PC-3 (cell line): ENCODE results near the gene ST8SIA4. TPM values are rescaled to one million over a fixed set of nuclear protein-coding genes. Genes with fewer than 3 reads are reported as not detected.

ENCODE experiments used
- ATAC-seq: fragments of 200-7000 bp; cut with Tn5 transposase; 2 replicates; pipeline ENCODE4 v1.9.1; 2020; ENCODE audit warnings: mild to moderate bottlenecking, moderate library complexity
- BruUV-seq: library from RNA; stranded (reverse); fragments of 400-500 nt; replicated peaks from 2 replicates; lab custom pipeline; 2021; lab: Mats Ljungman, UMichigan
- CTCF ChIA-PET: fragments of 300-600 bp; sonication (Branson Sonifier 250); formaldehyde crosslinking; loops from one replicate; lab custom pipeline; 2022; ENCODE audit warnings: antibody characterized with exemption; lab: Charles Lee
- POLR2A ChIA-PET: fragments of 300-600 bp; sonication (Branson Sonifier 250); formaldehyde crosslinking; loops from one replicate; lab custom pipeline; 2022; ENCODE audit warnings: antibody characterized with exemption; ENCODE audit not compliant: unreplicated experiment; lab: Charles Lee
- DNase-seq: peaks from one replicate; pipeline ENCODE4 v3.0.0-alpha.2; 2015
- H2AFZ ChIP-seq: fragments of 300-600 bp; sonication (generic); 2 replicates; pipeline ENCODE4 v1.6.0; 2016; ENCODE audit warnings: antibody characterized with exemption, low read length
- H3F3A ChIP-seq: fragments of 300-600 bp; sonication (generic); one replicate; pipeline ENCODE4 v1.6.0; 2017; ENCODE audit warnings: antibody characterized with exemption, low read length, control low read depth, mild to moderate bottlenecking; ENCODE audit not compliant: unreplicated experiment
- H3K27ac ChIP-seq: fragments of 300-600 bp; sonication (generic); 2 replicates; pipeline ENCODE4 v1.5.1; 2016; ENCODE audit warnings: mild to moderate bottlenecking, low read length
- H3K27me3 ChIP-seq: fragments of 300-600 bp; sonication (generic); 2 replicates; pipeline ENCODE4 v1.6.1; 2016; ENCODE audit warnings: low read length, mixed read lengths
- H3K36me3 ChIP-seq: fragments of 300-600 bp; sonication (generic); 2 replicates; pipeline ENCODE4 v1.6.1; 2016; ENCODE audit warnings: low read depth, mixed run types, low read length, mixed read lengths
- H3K4me1 ChIP-seq: fragments of 300-600 bp; sonication (generic); 2 replicates; pipeline ENCODE4 v1.5.1; 2016; ENCODE audit warnings: low read length; ENCODE audit not compliant: insufficient read depth
- H3K4me2 ChIP-seq: fragments of 300-600 bp; sonication (generic); 2 replicates; pipeline ENCODE4 v1.6.0; 2016; ENCODE audit warnings: low read length
- H3K4me3 ChIP-seq: fragments of 300-600 bp; sonication (generic); 2 replicates; pipeline ENCODE4 v1.5.1; 2016; ENCODE audit warnings: mild to moderate bottlenecking, low read length, mixed read lengths
- H3K79me2 ChIP-seq: fragments of 300-600 bp; sonication (generic); 2 replicates; pipeline ENCODE4 v1.6.1; 2017; ENCODE audit warnings: low read length, mixed read lengths
- H3K9ac ChIP-seq: fragments of 300-600 bp; sonication (generic); 2 replicates; pipeline ENCODE4 v1.6.0; 2016; ENCODE audit warnings: mild to moderate bottlenecking, low read length
- H3K9me2 ChIP-seq: fragments of 300-600 bp; sonication (generic); replicated peaks from 2 replicates; pipeline ENCODE4 v1.6.1; 2016; ENCODE audit warnings: mixed run types, low read length, mixed read lengths
- H3K9me3 ChIP-seq: fragments of 300-600 bp; sonication (generic); 2 replicates; pipeline ENCODE4 v1.6.1; 2016; ENCODE audit warnings: low read length, mixed read lengths
- H4K20me1 ChIP-seq: fragments of 300-600 bp; sonication (generic); 2 replicates; pipeline ENCODE4 v1.6.1; 2016; ENCODE audit warnings: low read length, mixed read lengths
- CTCF ChIP-seq: fragments of 300-600 bp; sonication (generic); conservative IDR thresholded peaks from 2 replicates; pipeline ENCODE4 v1.5.1; 2017; ENCODE audit warnings: antibody characterized with exemption, low read depth, mild to moderate bottlenecking, low read length
- EZH2 ChIP-seq: fragments of 300-600 bp; sonication (generic); IDR thresholded peaks from one replicate; pipeline ENCODE4 v1.6.1; 2017; ENCODE audit warnings: antibody characterized with exemption, mild to moderate bottlenecking, low read length; ENCODE audit not compliant: unreplicated experiment
- EZH2phosphoT487 ChIP-seq: fragments of 300-600 bp; sonication (generic); IDR thresholded peaks from 2 replicates; pipeline ENCODE4 v1.6.1; 2018; ENCODE audit warnings: mild to moderate bottlenecking, antibody characterized with exemption, low read length, borderline replicate concordance
- intact Hi-C: fragments of 100-400 bp; cut with micrococcal nuclease; formaldehyde crosslinking; loops from 2 replicates; pipeline ENCODE4 v1.9.0; 2023
- total RNA-seq: library from RNA; depleted of rRNA; stranded (reverse); fragments of >200 nt; gene quantifications from 2 replicates; pipeline ENCODE4 v1.2.3, GENCODE V29; 2014

ST8SIA4 gene
- total RNA-seq, 1 experiment from 2014 or later: 0.91 TPM

DNA sequence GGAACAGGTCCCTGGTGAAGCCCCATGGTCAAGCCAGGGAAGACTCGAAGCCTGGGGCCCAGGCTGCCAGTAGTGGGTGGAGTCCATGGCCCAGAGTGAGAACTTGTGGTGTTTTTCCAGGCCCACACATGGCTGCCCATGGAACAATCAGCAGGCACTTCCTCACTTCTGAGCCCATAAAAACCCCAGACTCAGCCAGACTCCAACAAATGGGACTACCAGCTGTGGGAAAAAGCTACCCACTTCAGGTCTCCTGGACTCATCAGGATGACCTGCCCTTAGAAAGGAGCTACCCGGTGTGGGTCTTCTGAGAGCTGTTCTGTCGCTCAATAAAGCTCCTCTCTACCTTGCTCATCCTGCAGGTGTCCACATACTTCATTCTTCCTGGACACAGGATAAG lies 108.9 kb downstream of the ST8SIA4 start:
- Histone ChIP-seq H3K9ac (no peak overlapping the region), H3K4me2 (no peak overlapping the region), H3K4me1 (peaks cover 13% of the 10 kb centered on the region), H2AFZ (no peak overlapping the region), H3K79me2 (no peaks in the 10 kb centered on the region), H3F3A (no peaks in the 10 kb centered on the region), H3K9me3 (no peaks in the 10 kb centered on the region), H3K36me3 (no peaks in the 10 kb centered on the region), H3K27me3 (no peaks in the 10 kb centered on the region), H3K27ac (no peak overlapping the region), H3K4me3 (no peak overlapping the region), H3K9me2 (no peaks in the 10 kb centered on the region), H4K20me1 (no peaks in the 10 kb centered on the region)
- ATAC-seq (no peak), DNase-seq (no peak)
- no TSS peak for BruUV-seq
- ChIA-PET POLR2A (no interaction called here), CTCF (no interaction called here)
- TF ChIP-seq EZH2phosphoT487 (no peak), CTCF (no peak), EZH2 (no peak)
- intact Hi-C loops: no loop called here

- Histone ChIP-seq H3K4me3 (no peak overlapping the region), H3K9me2 (no peaks in the 10 kb centered on the region), H4K20me1 (no peaks in the 10 kb centered on the region), H3K36me3 (no peaks in the 10 kb centered on the region), H3K27ac (no peak overlapping the region), H2AFZ (no peak overlapping the region), H3K27me3 (no peaks in the 10 kb centered on the region), H3F3A (no peaks in the 10 kb centered on the region), H3K9ac (no peak overlapping the region), H3K4me2 (no peak overlapping the region), H3K9me3 (no peaks in the 10 kb centered on the region), H3K4me1 (peaks cover 9% of the 10 kb centered on the region), H3K79me2 (no peaks in the 10 kb centered on the region)
- no TSS peak for BruUV-seq
- intact Hi-C loops: no loop called here
- TF ChIP-seq CTCF (no peak), EZH2phosphoT487 (no peak), EZH2 (no peak)
- ATAC-seq (no peak), DNase-seq (no peak)
- ChIA-PET CTCF (no interaction called here), POLR2A (no interaction called here)
Observed at GRCh38 chr5:100792781-100793180, 110.3 kb downstream of the ST8SIA4 start.

- Histone ChIP-seq H4K20me1 (no peaks in the 10 kb centered on the region), H3K9me3 (no peaks in the 10 kb centered on the region), H2AFZ (no peak overlapping the region), H3K79me2 (no peaks in the 10 kb centered on the region), H3K9ac (no peak overlapping the region), H3F3A (no peaks in the 10 kb centered on the region), H3K27me3 (no peaks in the 10 kb centered on the region), H3K4me3 (no peak overlapping the region), H3K9me2 (no peaks in the 10 kb centered on the region), H3K36me3 (no peaks in the 10 kb centered on the region), H3K27ac (no peak overlapping the region), H3K4me1 (peaks cover 5% of the 10 kb centered on the region; the same call in 1 of the 2 replicates), H3K4me2 (no peak overlapping the region)
- DNase-seq: no peak
- ChIA-PET POLR2A (interaction anchor here (0.7 kb wide), 1 partner anchor 12 kb away, joined by 3 read pairs; no protein-coding TSS in a partner anchor), CTCF (no interaction called here)
- intact Hi-C loops: no loop called here
- BruUV-seq: no TSS peak
- ATAC-seq: no peak
- no peak for TF ChIP-seq EZH2
- TF ChIP-seq EZH2phosphoT487: no peak
- no peak for TF ChIP-seq CTCF
Observed at GRCh38 chr5:100791391-100791790, 111.7 kb downstream of the ST8SIA4 start.
